B cell (primary cell): ENCODE measurements around the gene PAQR7. TPM values are rescaled to one million over a fixed set of nuclear protein-coding genes. Genes with fewer than 3 reads are reported as not detected.

ENCODE experiments used
- ATAC-seq: fragments of 200-7000 bp; cut with Tn5 transposase; one replicate; pipeline ENCODE4 v1.10.0; 2021; ENCODE audit warnings: low read depth, mild to moderate bottlenecking, moderate number of reproducible peaks, moderate library complexity
- CTCF ChIA-PET: fragments of 350-600 bp; sonication (Branson Sonifier 250); formaldehyde crosslinking; loops from one replicate; lab custom pipeline; 2021; ENCODE audit warnings: antibody characterized with exemption, inconsistent platforms; lab: Charles Lee
- POLR2A ChIA-PET: fragments of 350-600 bp; sonication (Branson Sonifier 250); formaldehyde crosslinking; loops from one replicate; lab custom pipeline; 2021; ENCODE audit warnings: antibody characterized with exemption; lab: Charles Lee
- DNase-seq: peaks from one replicate; pipeline ENCODE4 v3.0.0; 2013
- H2AFZ ChIP-seq: 2 replicates; pipeline ENCODE4 v1.6.1; 2012; ENCODE audit warnings: mild to moderate bottlenecking, low read depth, low read length; ENCODE audit not compliant: insufficient read depth, poor library complexity, severe bottlenecking
- H3K27ac ChIP-seq, 2 donors: 1 replicate in 1 of 2; 2 replicates in 1 of 2; pipeline ENCODE4 v1.5.1; 2012 to 2013; ENCODE audit warnings: low read length in 2 of 2, mild to moderate bottlenecking in 2 of 2, moderate library complexity in 1 of 2
- H3K27me3 ChIP-seq, 4 experiments: fragments of 200-600 bp in 1 of 4; sonication (generic) in 1 of 4; replicated peaks in 1 of 4; 1 replicate in 2 of 4; 2 replicates in 2 of 4; pipeline versions ENCODE4 v1.6.1 to v1.7.0; 2013 to 2016; ENCODE audit warnings: low read length in 3 of 4, mild to moderate bottlenecking in 2 of 4, mixed read lengths in 1 of 4, moderate library complexity in 1 of 4; ENCODE audit not compliant: insufficient read depth in 4 of 4, control insufficient read depth in 3 of 4; ENCODE audit errors: control extremely low read depth in 1 of 4
- H3K36me3 ChIP-seq, 2 experiments: replicated peaks in 1 of 2; 1 replicate in 1 of 2; 2 replicates in 1 of 2; pipeline versions ENCODE4 v1.6.1 to v1.7.1; 2013; ENCODE audit warnings: low read length in 1 of 2; ENCODE audit not compliant: insufficient read depth in 2 of 2, control insufficient read depth in 1 of 2; ENCODE audit errors: control extremely low read depth in 1 of 2, extremely low read depth in 1 of 2
- H3K4me1 ChIP-seq, 2 donors: fragments of 200-600 bp in 1 of 2; sonication (generic) in 1 of 2; 1 replicate in 1 of 2; 2 replicates in 1 of 2; pipeline versions ENCODE4 v1.5.1 to v1.6.1; 2013 to 2017; ENCODE audit warnings: low read length in 2 of 2; ENCODE audit not compliant: control insufficient read depth in 2 of 2, insufficient read depth in 2 of 2
- H3K4me2 ChIP-seq: replicated peaks from 2 replicates; pipeline ENCODE3; 2012; ENCODE audit warnings: mild to moderate bottlenecking, low read depth, low read length; ENCODE audit not compliant: poor library complexity, severe bottlenecking
- H3K4me3 ChIP-seq, 5 experiments: fragments of 200-600 bp in 1 of 5; sonication (generic) in 1 of 5; 1 replicate in 3 of 5; 2 replicates in 2 of 5; pipeline versions ENCODE4 v1.5.1 to v1.7.0; 2011 to 2016; ENCODE audit warnings: low read length in 4 of 5, mild to moderate bottlenecking in 4 of 5, low read depth in 2 of 5, control low read depth in 1 of 5, moderate library complexity in 1 of 5; ENCODE audit not compliant: insufficient read depth in 1 of 5; ENCODE audit errors: control extremely low read depth in 1 of 5, extremely low read depth in 1 of 5
- H3K79me2 ChIP-seq: fragments of 200-600 bp; sonication (generic); one replicate; pipeline ENCODE4 v1.6.0; 2016; ENCODE audit warnings: low read length; ENCODE audit not compliant: control insufficient read depth, insufficient read depth
- H3K9ac ChIP-seq: fragments of 200-600 bp; sonication (generic); 2 replicates; pipeline ENCODE4 v1.6.1; 2017; ENCODE audit warnings: mild to moderate bottlenecking, low read length, moderate library complexity
- H3K9me3 ChIP-seq, 3 donors: one replicate each; pipeline versions ENCODE4 v1.6.1 to v1.7.1; 2013; ENCODE audit warnings: low read length in 2 of 3; ENCODE audit not compliant: control insufficient read depth in 2 of 3, insufficient read depth in 1 of 3; ENCODE audit errors: control extremely low read depth in 1 of 3
- H4K20me1 ChIP-seq: 2 replicates; pipeline ENCODE4 v1.6.0; 2012; ENCODE audit warnings: mild to moderate bottlenecking, low read length; ENCODE audit not compliant: insufficient read depth, control insufficient read depth, poor library complexity, severe bottlenecking
- H3K27ac Mint-ChIP-seq: one replicate; pipeline ENCODE4 v1.8.0; 2021; ENCODE audit warnings: mixed read lengths
- H3K27me3 Mint-ChIP-seq: one replicate; pipeline ENCODE4 v1.8.0; 2021; ENCODE audit warnings: mixed read lengths
- H3K4me1 Mint-ChIP-seq: one replicate; pipeline ENCODE4 v1.8.0; 2021; ENCODE audit warnings: mixed read lengths
- H3K4me3 Mint-ChIP-seq: one replicate; pipeline ENCODE4 v1.8.0; 2021; ENCODE audit warnings: mixed read lengths
- H3K9me3 Mint-ChIP-seq: one replicate; pipeline ENCODE4 v1.8.0; 2022; ENCODE audit warnings: mixed read lengths; ENCODE audit not compliant: insufficient read depth
- EZH2 ChIP-seq: IDR thresholded peaks from 2 replicates; pipeline ENCODE4 v1.6.1; 2012; ENCODE audit warnings: borderline replicate concordance, low read depth, mild to moderate bottlenecking, moderate library complexity, low read length; ENCODE audit not compliant: insufficient read depth, poor library complexity, severe bottlenecking
- WGBS: methylation state at CpG from one replicate; pipeline ENCODE4 v1.1.5; 2013; ENCODE audit warnings: missing lambda C conversion rate; ENCODE audit not compliant: insufficient coverage; 5-methylcytosine and 5-hydroxymethylcytosine counted together
- intact Hi-C: fragments of 100-400 bp; cut with micrococcal nuclease; formaldehyde crosslinking; loops from one replicate; pipeline ENCODE4 v1.10.0; 2022
- polyA plus RNA-seq: library from polyadenylated mRNA; depleted of rRNA; stranded (reverse); fragments of >200 nt; gene quantifications from 2 replicates; pipeline ENCODE4 v1.2.3, GENCODE V29; 2012
- total RNA-seq, 2 donors: library from RNA; stranded (reverse); fragments of 120-200 nt in 1 of 2; gene quantifications; 1 replicate in 1 of 2; 2 replicates in 1 of 2; pipeline versions ENCODE4 v1.2.3 to v1.2.4, GENCODE V29; 2013 to 2022
- TF ChIP-seq, protein P1 (sequence below): fragments of 200-600 bp; IDR thresholded peaks from one replicate; pipeline ENCODE4 v1.8.0; 2022; ENCODE audit warnings: antibody characterized with exemption, mild to moderate bottlenecking

PAQR7 gene
- total and polyA plus RNA-seq, 2 donors (not counting 1 experiment from before 2014, with no cell fraction given): 4.2 to 5.5 TPM

DNA sequence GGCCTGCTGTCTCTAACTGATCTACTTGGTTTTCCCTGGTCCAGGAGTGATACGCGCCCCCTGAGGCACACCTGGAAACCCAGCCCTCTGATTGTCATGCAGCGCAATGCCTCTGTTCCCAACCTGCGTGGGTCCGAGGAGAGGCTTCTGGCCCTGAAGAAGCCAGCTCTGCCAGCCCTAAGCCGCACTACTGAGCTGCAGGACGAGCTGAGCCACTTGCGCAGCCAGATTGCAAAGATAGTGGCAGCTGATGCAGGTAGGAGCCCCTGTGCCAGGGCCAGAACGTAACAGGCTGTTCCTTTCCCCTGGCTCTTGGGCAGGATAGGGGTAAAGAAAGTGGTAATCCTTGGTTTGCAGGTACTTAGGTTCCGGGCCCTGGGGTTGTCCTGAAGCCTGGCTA, 48.9 kb downstream of the PAQR7 start:
- Histone ChIP-seq H3K9me3 (no peaks in the 10 kb centered on the region), H3K9ac (no peak overlapping the region), H3K4me1 (peaks cover 3 to 4% of the 10 kb centered on the region in 2 donors), H3K27me3 (no peaks in the 10 kb centered on the region), H2AFZ (no peak overlapping the region), H4K20me1 (peaks cover 16% of the 10 kb centered on the region), H3K36me3 (peaks cover 4 to 53% of the 10 kb centered on the region in 2 experiments), H3K27ac (no peak overlapping the region), H3K4me3 (no peak overlapping the region), H3K4me2 (no peak overlapping the region), H3K79me2 (peaks cover 31% of the 10 kb centered on the region)
- CTCF ChIA-PET: interaction anchor here (0.9 kb wide), 1 partner anchor 16 kb away, joined by 3 read pairs; no protein-coding TSS in a partner anchor
- no peaks in the 10 kb centered on the region for H3K9me3 Mint-ChIP-seq
- H3K27ac Mint-ChIP-seq: no peak overlapping the region
- POLR2A ChIA-PET: no interaction called here
- WGBS: over 99% methylated on average over 10 of the region's 10 CpGs
- DNase-seq (no peak), ATAC-seq (no peak)
- intact Hi-C loops: no loop called here
- no peaks in the 10 kb centered on the region for H3K27me3 Mint-ChIP-seq
- H3K4me3 Mint-ChIP-seq: no peak overlapping the region
- H3K4me1 Mint-ChIP-seq: peaks cover 6% of the 10 kb centered on the region
- TF ChIP-seq, protein P1, sequence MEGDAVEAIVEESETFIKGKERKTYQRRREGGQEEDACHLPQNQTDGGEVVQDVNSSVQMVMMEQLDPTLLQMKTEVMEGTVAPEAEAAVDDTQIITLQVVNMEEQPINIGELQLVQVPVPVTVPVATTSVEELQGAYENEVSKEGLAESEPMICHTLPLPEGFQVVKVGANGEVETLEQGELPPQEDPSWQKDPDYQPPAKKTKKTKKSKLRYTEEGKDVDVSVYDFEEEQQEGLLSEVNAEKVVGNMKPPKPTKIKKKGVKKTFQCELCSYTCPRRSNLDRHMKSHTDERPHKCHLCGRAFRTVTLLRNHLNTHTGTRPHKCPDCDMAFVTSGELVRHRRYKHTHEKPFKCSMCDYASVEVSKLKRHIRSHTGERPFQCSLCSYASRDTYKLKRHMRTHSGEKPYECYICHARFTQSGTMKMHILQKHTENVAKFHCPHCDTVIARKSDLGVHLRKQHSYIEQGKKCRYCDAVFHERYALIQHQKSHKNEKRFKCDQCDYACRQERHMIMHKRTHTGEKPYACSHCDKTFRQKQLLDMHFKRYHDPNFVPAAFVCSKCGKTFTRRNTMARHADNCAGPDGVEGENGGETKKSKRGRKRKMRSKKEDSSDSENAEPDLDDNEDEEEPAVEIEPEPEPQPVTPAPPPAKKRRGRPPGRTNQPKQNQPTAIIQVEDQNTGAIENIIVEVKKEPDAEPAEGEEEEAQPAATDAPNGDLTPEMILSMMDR: no peak
- TF ChIP-seq EZH2: no peak

DNA sequence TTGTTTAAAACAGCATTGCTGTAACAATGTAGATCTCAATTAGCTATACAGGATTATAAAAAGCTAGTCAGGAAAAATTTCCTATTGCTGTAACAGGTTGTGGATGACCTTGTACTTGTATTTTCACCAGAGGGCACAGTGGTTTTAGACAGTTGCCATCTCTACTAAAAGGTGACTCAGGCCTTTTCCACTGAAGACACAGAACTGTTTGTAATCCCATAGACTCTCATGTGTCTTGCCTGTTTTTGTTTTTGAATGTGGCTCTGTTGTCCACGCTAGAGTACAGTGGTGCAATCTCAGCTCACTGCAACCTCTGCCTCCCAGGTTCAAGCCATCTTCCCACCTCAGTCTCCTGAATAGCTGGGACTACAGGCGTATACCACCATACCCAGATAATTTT, 49.9 kb downstream of the PAQR7 start:
- H3K4me3 Mint-ChIP-seq: no peak overlapping the region
- Histone ChIP-seq H3K27me3 (no peaks in the 10 kb centered on the region), H3K4me2 (no peak overlapping the region), H3K4me3 (no peak overlapping the region), H3K9ac (no peak overlapping the region), H3K4me1 (peaks cover 11 to 14% of the 10 kb centered on the region in 2 donors), H4K20me1 (peaks cover 22% of the 10 kb centered on the region), H3K27ac (no peak overlapping the region), H3K36me3 (peaks cover 4 to 44% of the 10 kb centered on the region in 2 experiments), H2AFZ (no peak overlapping the region), H3K79me2 (peaks cover 40% of the 10 kb centered on the region), H3K9me3 (no peaks in the 10 kb centered on the region)
- ChIA-PET CTCF (interaction anchor here (0.9 kb wide), 1 partner anchor 11 kb away, joined by 3 read pairs; no protein-coding TSS in a partner anchor), POLR2A (interaction anchor here (0.6 kb wide), 1 partner anchor 171 kb away, joined by 8 read pairs; no protein-coding TSS in a partner anchor)
- no peak for DNase-seq
- no peak for ATAC-seq
- no peaks in the 10 kb centered on the region for H3K9me3 Mint-ChIP-seq
- TF ChIP-seq EZH2: no peak
- TF ChIP-seq, protein P1: no peak
- H3K27ac Mint-ChIP-seq: no peak overlapping the region
- H3K4me1 Mint-ChIP-seq: peaks cover 16% of the 10 kb centered on the region
- no CpG with 5 or more reads among the region's 2 CpGs for WGBS
- H3K27me3 Mint-ChIP-seq: no peaks in the 10 kb centered on the region
- intact Hi-C loops: no loop called here
